ENCODE data around the gene SLC5A10. TPM values are rescaled to one million over a fixed set of nuclear protein-coding genes. Genes with fewer than 3 reads are reported as not detected.

SLC5A10 gene
- polyA plus RNA-seq, 3 donors = 0.10 to 0.17 (median 0.12) TPM

DNA sequence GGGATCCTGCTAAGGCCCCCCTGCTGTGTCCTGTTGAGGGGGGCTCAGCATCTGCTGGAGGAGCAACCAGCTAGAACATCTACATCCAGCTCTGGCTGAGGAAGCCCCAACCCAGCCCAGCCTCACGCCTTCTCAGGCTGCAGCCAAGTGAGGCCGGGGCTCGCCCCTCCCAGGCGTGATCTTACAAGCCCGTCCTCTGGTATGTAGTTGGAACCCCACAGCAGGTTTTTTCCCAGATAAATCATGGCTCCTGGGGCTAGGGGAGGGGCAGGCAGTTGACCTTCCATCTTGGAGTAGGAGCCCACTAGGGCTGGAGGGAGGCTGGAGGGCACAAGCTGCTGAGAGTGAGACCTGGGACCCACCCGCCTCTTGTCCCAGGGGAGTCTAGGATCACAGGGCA is 47.9 kb downstream of the SLC5A10 start:
- Mint-ChIP-seq H3K9me3 (peaks cover 4 to 14% (median 11%) of the 10 kb centered on the region in 7 donors), H3K27me3 (ENCODE audit: low read depth in 3 of 3) (peaks cover 19 to 45% (median 37%) of the 10 kb centered on the region in 3 donors), H3K27ac (no peak overlapping the region), H3K4me1 (peaks cover 11% of the 10 kb centered on the region), H3K36me3 (peaks cover 0 to 3% of the 10 kb centered on the region in 2 donors), H3K4me3 (no peak overlapping the region)
- no peak overlapping the region for H3K9ac ChIP-seq (ENCODE audit: insufficient read depth, low read length, poor library complexity, severe bottlenecking)
- peaks cover 3 to 21% of the 10 kb centered on the region in 2 donors for H3K4me1 ChIP-seq (ENCODE audit: control insufficient read depth in 1 of 2, insufficient read depth in 2 of 2, low read length in 2 of 2)
- no peak overlapping the region for H3K4me2 ChIP-seq (replicated peaks; ENCODE audit: extremely low read depth, low read length, poor library complexity, severe bottlenecking)
- H3K4me3 ChIP-seq (replicated peaks in 1 of 3; ENCODE audit: low read depth in 2 of 3, low read length in 3 of 3) = no peak overlapping the region
- H2AFZ ChIP-seq (ENCODE audit: insufficient read depth, low read depth, low read length, poor library complexity, severe bottlenecking) = no peak overlapping the region
- H3K36me3 ChIP-seq (replicated peaks in 1 of 2; ENCODE audit: control insufficient read depth in 1 of 2, insufficient read depth in 2 of 2, low read length in 2 of 2) = no peaks in the 10 kb centered on the region
- intact Hi-C loops (cut with micrococcal nuclease) = loop anchor here in 1 of 2 donors (10.0 kb wide), 1 partner anchor 45 kb away; the partner anchor contains the start of gene SLC5A10
- H4K20me1 ChIP-seq (ENCODE audit: insufficient read depth, low read length) = no peaks in the 10 kb centered on the region
- TF ChIP-seq, protein P1, sequence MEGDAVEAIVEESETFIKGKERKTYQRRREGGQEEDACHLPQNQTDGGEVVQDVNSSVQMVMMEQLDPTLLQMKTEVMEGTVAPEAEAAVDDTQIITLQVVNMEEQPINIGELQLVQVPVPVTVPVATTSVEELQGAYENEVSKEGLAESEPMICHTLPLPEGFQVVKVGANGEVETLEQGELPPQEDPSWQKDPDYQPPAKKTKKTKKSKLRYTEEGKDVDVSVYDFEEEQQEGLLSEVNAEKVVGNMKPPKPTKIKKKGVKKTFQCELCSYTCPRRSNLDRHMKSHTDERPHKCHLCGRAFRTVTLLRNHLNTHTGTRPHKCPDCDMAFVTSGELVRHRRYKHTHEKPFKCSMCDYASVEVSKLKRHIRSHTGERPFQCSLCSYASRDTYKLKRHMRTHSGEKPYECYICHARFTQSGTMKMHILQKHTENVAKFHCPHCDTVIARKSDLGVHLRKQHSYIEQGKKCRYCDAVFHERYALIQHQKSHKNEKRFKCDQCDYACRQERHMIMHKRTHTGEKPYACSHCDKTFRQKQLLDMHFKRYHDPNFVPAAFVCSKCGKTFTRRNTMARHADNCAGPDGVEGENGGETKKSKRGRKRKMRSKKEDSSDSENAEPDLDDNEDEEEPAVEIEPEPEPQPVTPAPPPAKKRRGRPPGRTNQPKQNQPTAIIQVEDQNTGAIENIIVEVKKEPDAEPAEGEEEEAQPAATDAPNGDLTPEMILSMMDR (IDR thresholded peaks at IDR 0.05) = no peak
- 96% methylated on average over 6 of the region's 6 CpGs for WGBS (ENCODE audit: insufficient coverage)
- H3K9me3 ChIP-seq (replicated peaks in 1 of 2; ENCODE audit: control insufficient read depth in 1 of 2, insufficient read depth in 1 of 2, low read length in 2 of 2) = no peaks in the 10 kb centered on the region
- no peaks in the 10 kb centered on the region for H3K79me2 ChIP-seq (ENCODE audit: insufficient read depth, low read length)
- H3K27me3 ChIP-seq (ENCODE audit: control insufficient read depth in 2 of 2, insufficient read depth in 2 of 2, low read length in 2 of 2) = peaks cover 0 to 26% of the 10 kb centered on the region in 2 donors
- H3K27ac ChIP-seq (ENCODE audit: low read depth in 1 of 2, low read length in 2 of 2) = no peak overlapping the region
- no peak for DNase-seq

DNA sequence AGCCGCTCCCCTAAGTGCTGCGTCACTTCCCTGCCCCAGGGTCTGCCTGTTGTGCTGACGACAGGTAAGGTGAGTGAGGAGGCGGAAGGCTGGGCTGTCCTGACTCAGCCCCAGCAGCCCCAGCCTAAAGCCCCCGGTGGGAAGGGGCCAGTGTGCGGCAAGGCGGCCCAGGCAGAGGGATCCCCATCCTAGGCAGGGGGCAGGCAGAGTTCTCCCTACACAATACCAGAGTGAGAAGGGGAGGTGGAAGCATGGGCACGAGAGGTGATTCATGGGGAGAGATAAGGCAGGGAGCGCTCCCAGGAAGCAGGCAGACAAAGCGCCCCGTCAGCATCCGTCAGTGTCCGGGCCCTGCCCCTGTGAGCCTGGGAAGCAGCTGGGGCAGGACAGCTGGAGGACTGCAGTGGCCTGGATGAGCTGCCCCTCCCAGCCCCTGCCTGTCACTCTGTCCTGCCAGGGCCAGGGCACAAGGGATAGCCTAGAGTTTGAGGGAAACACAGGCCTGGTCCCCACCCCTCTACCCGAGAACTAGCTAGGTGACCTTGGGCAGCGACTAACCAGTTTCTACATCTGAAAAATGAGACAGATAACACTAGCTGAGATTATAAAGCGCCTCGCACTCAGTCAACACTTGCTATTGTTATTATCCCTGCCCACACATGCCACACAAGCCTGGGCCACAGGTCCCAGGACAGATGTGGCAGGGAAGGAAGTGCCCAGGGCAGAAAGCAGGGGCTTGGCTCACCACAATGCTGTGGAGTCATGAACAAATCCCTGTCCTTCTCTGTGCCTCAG is 48.8 kb downstream of the SLC5A10 start:
- peaks cover 0 to 8% (median 3%) of the 10 kb centered on the region in 7 donors for H3K9me3 Mint-ChIP-seq
- Histone ChIP-seq H2AFZ (ENCODE audit: insufficient read depth, low read depth, low read length, poor library complexity, severe bottlenecking) (no peak overlapping the region), H3K4me3 (replicated peaks in 1 of 3; ENCODE audit: low read depth in 2 of 3, low read length in 3 of 3) (no peak overlapping the region), H3K9ac (ENCODE audit: insufficient read depth, low read length, poor library complexity, severe bottlenecking) (no peak overlapping the region), H3K27ac (ENCODE audit: low read depth in 1 of 2, low read length in 2 of 2) (no peak overlapping the region), H3K27me3 (ENCODE audit: control insufficient read depth in 2 of 2, insufficient read depth in 2 of 2, low read length in 2 of 2) (peaks cover 0 to 31% of the 10 kb centered on the region in 2 donors), H3K79me2 (ENCODE audit: insufficient read depth, low read length) (no peaks in the 10 kb centered on the region), H3K4me1 (ENCODE audit: control insufficient read depth in 1 of 2, insufficient read depth in 2 of 2, low read length in 2 of 2) (peaks cover 5 to 24% of the 10 kb centered on the region in 2 donors), H4K20me1 (ENCODE audit: insufficient read depth, low read length) (no peaks in the 10 kb centered on the region), H3K36me3 (replicated peaks in 1 of 2; ENCODE audit: control insufficient read depth in 1 of 2, insufficient read depth in 2 of 2, low read length in 2 of 2) (no peaks in the 10 kb centered on the region), H3K9me3 (replicated peaks in 1 of 2; ENCODE audit: control insufficient read depth in 1 of 2, insufficient read depth in 1 of 2, low read length in 2 of 2) (no peaks in the 10 kb centered on the region), H3K4me2 (replicated peaks; ENCODE audit: extremely low read depth, low read length, poor library complexity, severe bottlenecking) (no peak overlapping the region)
- peaks cover 0 to 3% of the 10 kb centered on the region in 2 donors for H3K36me3 Mint-ChIP-seq
- peaks cover 12% of the 10 kb centered on the region for H3K4me1 Mint-ChIP-seq
- intact Hi-C loops (cut with micrococcal nuclease) = loop anchor here in 1 of 2 donors (10.0 kb wide), 1 partner anchor 46 kb away; the partner anchor contains the start of gene SLC5A10
- TF ChIP-seq, protein P1 (IDR thresholded peaks at IDR 0.05) = no peak
- 93% methylated on average over 14 of the region's 17 CpGs for WGBS (ENCODE audit: insufficient coverage)
- H3K4me3 Mint-ChIP-seq = no peak overlapping the region
- DNase-seq = no peak
- H3K27me3 Mint-ChIP-seq (ENCODE audit: low read depth in 3 of 3) = peaks cover 22 to 50% (median 39%) of the 10 kb centered on the region in 3 donors
- H3K27ac Mint-ChIP-seq = no peak overlapping the region
